ENCODE results near the gene BRD2.

GRCh38 chr6:32968867-32969684, 682 bp downstream of the BRD2 start:
- TF ChIP-seq CTCF (IDR thresholded peaks at IDR 0.05) = no peak
- peak; percentile 83; the same call in 1 of the 2 replicates for TF ChIP-seq MAX (IDR thresholded peaks at IDR 0.05)
- TF ChIP-seq MYC (IDR thresholded peaks at IDR 0.05; ENCODE audit: borderline replicate concordance, low read length) = no peak
- TF ChIP-seq POLR2A (IDR thresholded peaks at IDR 0.05; ENCODE audit: low read length) = peak; percentile 38
- TF ChIP-seq ZNF302 (CRISPR knock-in tag; IDR thresholded peaks at IDR 0.05) = no peak
- no peak for TF ChIP-seq NR3C1 (IDR thresholded peaks at IDR 0.05)
- no peak for TF ChIP-seq ELK1 (IDR thresholded peaks at IDR 0.05; ENCODE audit: low read depth, low read length)
- TF ChIP-seq REST (IDR thresholded peaks at IDR 0.05) = no peak
- TF ChIP-seq JUN (IDR thresholded peaks at IDR 0.05) = no peak; a peak in 1 of 5 replicates
- TF ChIP-seq TP53 (CRISPR knock-in tag; IDR thresholded peaks at IDR 0.05) = peak; percentile 78; the same call in 1 of the 2 replicates
